GM13976 (cell line): ENCODE results near the gene GASK1A.
A peak's percentile ranks its signal among the peaks of the same experiment; 100 is the strongest.
"Not testable (repeated sequence)": the region's sequence is repeated elsewhere in the genome, so short reads cannot be mapped to it uniquely, and the experiment has no call there.

Experiments used
- DNase-seq: peaks from one replicate; pipeline ENCODE4 v3.0.0; 2012; ENCODE audit warnings: low spot score
- CTCF ChIP-seq: IDR thresholded peaks from 2 replicates; pipeline ENCODE4 v1.5.1; 2012; ENCODE audit warnings: borderline replicate concordance, mild to moderate bottlenecking; ENCODE audit not compliant: insufficient read depth; ENCODE audit errors: extremely low read depth, missing control alignments, control extremely low read depth
- in situ Hi-C: fragments of 300-500 bp; cut with MboI; formaldehyde crosslinking; loops from one replicate; pipeline ENCODE4 v1.12.0; 2022; ENCODE audit warnings: low sequenced_read_pairs, mixed read lengths, inconsistent platforms; ENCODE audit not compliant: unreplicated experiment

Gene GASK1A

GRCh38 chr3:43038010-43038409 is 58.9 kb downstream of the GASK1A start:
- no peak for DNase-seq
- in situ Hi-C loops = no loop called here
- TF ChIP-seq CTCF = no peak

GRCh38 chr3:43041517-43041916 is 62.4 kb downstream of the GASK1A start:
- no peak for DNase-seq
- in situ Hi-C loops = no loop called here
- TF ChIP-seq CTCF = no peak

- in situ Hi-C loops = no loop called here
- no peak for TF ChIP-seq CTCF
- no peak for DNase-seq
Observed at GRCh38 chr3:43043071-43043766, 64.1 kb downstream of the GASK1A start.

- in situ Hi-C loops = no loop called here
- DNase-seq = no peak
Observed at GRCh38 chr3:43043793-43044192, 64.7 kb downstream of the GASK1A start.

GRCh38 chr3:43045079-43045478 is 66.0 kb downstream of the GASK1A start:
- in situ Hi-C loops = not testable (repeated sequence)

More at GRCh38 chr3:43043793-43044192, 64.7 kb downstream of the GASK1A start:
- no peak for TF ChIP-seq CTCF

GRCh38 chr3:43046583-43046982 is 67.5 kb downstream of the GASK1A start:
- in situ Hi-C loops = no loop called here
- no peak for TF ChIP-seq CTCF
- DNase-seq = no peak

More at GRCh38 chr3:43045079-43045478, 66.0 kb downstream of the GASK1A start:
- not testable (repeated sequence) for DNase-seq

- DNase-seq = no peak
- in situ Hi-C loops = no loop called here
- peak; percentile 1 for TF ChIP-seq CTCF
Observed at GRCh38 chr3:43048470-43048869, 69.4 kb downstream of the GASK1A start.
